ENCODE measurements around the gene COL5A1.

COL5A1 gene

DNA sequence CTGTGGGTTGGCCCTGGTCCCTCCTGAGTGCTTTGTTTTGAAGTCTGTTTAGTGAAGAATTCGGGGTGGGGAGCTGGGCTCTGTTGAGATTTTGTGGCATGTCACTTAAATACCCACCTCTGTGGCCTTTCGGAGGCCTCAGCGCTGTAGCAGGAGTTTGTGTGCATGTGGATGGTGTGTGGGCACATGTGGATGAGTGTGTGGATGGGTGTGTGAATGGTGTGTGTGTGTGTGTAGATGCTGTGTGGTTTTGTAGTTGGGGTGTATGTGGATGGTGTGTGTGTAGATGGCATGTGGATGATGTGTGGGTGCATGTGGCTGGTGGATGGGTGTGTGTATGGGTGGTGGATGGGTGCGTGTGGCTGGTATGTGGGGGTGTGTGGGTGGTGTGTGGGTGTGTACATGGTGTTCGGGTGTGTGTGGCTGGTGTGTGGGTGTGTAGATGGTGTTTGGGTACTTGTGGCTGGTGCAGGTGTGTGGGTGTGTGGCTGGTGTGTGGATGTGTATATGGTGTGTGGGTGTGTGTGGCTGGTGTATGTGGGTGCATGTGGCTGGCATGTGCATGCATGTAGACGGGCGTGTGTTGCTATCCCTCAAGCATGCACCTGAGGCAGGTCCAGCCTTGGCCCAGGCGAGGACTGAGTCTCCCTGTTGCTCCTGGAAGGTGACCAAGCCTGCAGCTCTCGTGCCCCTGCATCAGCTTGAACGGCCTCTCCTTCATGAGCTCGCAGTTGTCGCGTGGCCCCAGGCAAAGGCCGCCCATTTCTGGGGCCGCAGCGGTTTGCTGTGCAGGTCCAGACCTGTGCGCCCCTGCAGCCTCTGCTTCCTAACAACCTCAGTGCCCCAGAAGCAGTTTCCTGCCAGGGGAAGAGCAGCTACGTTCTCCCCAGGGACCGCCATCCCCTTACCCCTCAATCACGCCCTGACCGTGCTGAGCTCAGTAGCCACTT is 185.0 kb downstream of the COL5A1 start:
- DNase-seq: no peak

DNA sequence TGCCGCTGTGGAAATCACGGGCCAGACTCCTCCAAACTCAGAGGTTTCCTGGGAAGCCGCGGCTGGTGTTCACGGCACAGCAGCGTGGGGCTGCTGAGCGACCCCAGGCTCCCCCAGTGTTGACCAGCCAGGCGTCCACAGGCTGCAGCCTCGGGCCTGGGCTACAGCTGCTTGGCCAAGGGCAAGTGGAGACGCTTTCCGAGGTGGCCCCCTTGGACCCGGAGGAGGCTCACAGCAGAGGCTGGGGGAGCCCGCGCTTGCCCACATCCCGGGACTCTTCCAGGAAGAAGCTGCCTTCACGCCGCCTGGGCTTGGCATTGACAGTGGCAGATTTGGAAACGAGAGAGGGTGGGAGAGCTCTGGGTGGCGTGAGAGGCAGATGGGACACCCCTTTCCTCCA is 186.0 kb downstream of the COL5A1 start:
- no peak for DNase-seq

GRCh38 chr9:134827993-134828392 is 186.4 kb downstream of the COL5A1 start:
- no peak for DNase-seq

DNA sequence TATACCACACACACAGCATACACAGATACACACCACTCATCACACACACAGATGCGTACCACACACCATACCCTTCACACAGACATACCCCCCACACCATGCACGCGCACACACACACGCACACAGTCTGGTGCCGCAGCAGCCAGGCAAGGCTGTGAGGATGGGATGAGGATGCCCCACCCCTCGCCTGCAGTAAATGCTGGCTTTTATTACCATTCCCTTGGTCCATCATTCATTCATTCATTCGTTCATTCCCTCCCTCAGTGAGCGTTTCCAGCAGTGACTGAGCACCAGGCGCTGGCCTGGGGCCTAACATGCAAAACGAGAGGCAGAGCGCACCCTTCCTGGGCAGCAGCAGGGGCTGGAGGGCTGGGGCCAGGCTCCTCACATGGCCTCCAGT is 187.3 kb downstream of the COL5A1 start:
- no peak for DNase-seq

- no peak for DNase-seq
Measured at GRCh38 chr9:134829356-134829937, 187.8 kb downstream of the COL5A1 start.

DNA sequence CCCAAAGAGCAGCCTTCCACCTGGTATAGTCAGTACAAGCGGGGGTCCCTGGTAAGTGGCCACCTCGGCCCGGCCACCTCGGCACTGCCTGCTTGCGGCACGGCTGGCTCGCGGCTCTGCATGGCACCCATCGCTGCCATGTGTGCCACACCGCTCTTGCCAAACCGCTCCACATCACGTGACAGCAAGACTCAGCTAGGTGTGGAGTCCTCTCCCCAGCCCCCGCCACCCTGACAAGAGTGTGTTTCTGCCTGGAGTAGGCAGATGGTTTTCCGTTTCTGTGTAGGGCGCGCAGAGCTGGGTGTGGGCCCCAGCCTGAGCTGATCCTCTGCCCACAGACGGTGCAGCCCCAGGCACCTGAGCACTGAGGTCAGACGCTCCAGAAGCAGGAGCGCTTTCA is 188.5 kb downstream of the COL5A1 start:
- no peak for DNase-seq

DNA sequence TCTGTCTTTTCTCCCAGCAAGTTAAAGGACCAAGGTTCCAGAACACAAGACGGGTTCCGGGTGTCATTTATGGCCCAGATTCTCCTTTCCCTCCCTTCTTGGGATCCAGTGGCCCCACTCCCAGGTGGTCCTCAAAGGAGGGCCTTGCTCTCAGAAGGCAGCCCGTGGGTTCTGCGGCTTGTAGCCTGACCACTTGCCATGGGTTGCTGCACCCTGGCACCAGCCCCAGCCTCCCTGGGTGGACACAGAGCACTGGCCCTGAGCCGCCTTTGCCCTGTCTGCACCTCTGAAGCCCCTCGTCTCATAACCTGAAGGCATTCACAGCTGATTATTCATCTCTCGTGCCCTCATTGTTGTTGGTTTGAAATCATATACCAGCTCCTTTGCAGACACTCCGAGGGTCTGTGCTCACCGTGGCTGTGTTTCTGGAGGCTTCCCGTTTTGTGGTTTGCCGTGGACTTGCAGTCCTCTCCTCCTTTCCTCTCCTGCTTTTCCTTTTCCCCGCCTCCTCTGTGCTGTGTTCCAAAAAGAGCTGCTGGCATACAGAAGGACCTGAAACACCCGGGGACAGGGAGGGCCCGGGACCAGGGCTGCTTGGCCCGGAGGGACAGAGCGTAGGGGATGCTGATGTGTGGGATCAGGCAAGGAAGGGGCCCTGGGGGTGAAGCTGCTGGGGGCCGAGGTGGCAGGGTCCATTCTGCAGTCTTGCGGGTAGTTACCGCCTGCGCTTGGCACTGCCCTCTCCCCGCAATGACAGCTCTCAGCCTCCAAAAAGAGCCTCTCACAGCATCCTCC is 189.5 kb downstream of the COL5A1 start:
- no peak for DNase-seq

DNA sequence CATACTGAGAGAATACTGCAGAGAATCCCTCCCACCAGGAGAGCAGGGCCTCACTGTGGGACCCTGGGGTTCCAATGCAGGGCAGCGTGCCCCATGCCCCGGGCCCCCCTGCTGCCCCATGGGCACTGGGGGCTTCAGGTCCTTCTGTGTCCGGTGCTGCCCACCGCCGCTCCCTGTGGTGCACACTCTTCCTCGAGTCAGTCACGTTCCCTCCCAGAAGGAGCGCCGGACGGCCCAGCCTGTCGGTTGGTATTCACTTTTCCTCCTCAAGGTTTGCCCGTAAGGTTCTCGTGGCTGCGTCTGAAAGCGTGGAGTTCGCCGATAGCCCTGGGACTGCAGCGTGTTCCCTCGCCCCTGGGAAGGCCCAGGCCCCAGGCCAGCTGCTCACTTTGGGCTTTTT is 190.9 kb downstream of the COL5A1 start:
- DNase-seq: no peak

- no peak for DNase-seq
Measured at GRCh38 chr9:134833294-134833880, 191.8 kb downstream of the COL5A1 start.

GRCh38 chr9:134834217-134834956 is 192.8 kb downstream of the COL5A1 start:
- DNase-seq: no peak

DNA sequence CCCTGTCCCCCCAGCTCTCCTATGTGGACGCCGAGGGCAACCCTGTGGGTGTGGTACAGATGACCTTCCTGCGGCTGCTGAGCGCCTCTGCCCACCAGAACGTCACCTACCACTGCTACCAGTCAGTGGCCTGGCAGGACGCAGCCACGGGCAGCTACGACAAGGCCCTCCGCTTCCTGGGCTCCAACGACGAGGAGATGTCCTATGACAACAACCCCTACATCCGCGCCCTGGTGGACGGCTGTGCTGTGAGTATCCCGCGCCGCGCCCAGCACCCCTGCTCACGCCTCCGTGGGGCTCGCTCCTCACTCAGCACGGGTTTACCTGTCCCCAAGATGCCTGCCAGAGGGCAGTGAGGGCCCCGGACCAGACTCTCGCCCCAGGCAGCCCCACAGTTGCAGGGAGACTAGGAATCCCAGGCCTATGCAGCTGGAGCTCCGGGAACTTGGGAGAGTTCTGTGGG is 193.4 kb downstream of the COL5A1 start:
- no peak for DNase-seq

GRCh38 chr9:134835448-134835847 is 193.8 kb downstream of the COL5A1 start:
- DNase-seq: no peak

DNA sequence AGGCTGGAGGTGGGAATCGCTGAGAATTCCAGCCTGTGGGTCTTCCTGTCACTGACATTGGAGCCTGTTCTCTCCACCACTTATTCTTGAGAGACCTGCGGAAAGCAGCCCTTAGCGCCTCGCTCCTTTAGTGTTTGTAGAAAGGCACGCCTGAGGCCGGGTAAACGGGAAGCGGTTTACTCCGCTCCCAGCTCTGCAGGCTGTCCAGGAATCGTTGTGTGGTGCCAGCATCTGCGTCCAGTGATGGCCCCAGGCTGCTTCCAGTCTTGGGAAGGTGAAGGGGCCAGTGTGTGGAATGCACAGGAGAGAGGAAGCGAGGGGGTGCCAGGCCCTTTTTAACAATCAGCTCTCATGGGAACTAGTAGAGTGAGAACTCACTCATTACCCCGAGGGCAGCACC is 194.4 kb downstream of the COL5A1 start:
- DNase-seq: no peak

DNA sequence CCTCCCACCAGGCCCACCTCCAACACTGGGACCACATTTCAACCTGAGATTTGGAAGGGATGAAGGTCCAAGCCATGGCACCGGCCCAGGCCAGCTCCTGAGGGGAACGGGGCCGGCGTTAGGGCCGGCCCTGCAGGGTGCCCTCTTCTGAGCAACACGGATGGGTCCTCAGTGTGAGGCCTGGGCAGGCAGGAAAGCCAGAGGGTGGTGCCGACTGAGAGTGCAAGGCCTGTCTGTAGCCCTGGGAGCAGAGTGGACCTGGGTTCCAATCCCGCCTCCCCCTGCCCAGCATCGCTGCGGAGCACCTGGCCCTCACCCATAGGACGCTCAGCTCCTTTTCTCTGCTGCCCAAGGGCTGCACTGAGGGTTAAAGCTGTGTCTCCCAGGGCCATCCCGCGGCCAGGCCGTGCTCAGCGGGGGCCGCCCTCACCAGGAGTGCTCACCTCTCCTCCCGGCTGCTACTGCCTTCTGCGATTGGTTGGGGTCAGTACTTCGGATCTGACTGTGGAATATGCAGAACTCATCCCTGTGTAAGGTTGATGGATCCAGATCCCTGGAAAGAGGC is 194.9 kb downstream of the COL5A1 start:
- no peak for DNase-seq

DNA sequence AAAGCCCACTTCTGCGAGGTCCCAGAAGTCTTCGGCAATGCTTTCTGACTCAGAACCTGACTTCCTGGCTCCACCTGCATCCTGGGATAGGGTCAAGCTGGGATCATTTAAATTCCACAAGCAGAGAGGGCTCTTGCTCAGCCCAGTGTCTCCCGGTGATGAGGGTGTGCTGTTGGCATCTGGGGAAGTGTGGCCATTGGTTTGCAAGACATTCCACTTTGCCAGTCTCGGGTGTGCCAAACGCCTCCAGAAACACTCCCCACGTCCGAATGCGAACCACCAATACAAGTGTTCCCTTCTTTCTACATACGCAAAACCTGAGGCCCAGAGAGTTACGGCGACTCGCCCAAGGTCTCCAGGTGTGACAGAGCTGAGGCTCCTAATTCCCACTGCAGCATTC is 195.9 kb downstream of the COL5A1 start:
- DNase-seq: no peak

DNA sequence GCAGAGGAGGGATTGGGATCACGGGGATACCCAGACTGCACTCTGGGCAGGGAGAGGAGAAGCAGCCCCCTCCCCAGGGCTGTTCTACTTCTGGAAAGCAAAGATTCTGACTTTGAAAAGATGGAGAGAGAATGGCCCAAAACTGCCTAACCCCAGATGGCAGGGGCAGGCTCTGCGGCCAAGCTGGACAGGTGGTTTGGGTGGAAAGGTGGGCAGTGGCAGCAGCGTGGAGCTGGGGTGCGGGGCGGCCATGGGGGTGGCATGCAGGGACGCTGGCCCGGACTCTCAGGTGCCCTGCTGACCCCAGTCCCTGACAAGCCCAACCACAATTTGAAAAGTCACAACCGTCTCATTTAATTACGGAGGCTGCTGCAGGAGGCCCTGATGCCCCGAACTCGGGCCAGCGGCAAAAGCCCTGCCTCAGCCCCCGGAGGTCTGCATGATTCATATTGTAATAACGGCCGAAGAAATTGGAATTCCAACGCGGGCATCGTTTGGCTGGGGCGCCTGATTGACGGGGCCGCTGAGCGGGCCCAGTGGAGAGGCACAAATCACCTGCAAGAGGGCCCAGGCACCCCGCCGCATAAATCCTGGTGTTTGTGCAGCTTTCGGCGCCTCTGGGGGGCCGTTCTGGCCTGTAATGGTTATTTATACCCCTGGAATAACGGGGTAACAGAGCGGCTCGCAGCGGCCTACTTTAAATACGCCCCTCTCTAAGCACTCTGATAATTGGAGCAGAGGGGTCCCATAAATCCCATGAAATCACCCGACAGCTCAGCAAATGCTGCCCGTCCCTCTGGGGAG is 197.2 kb downstream of the COL5A1 start:
- no peak for DNase-seq

- DNase-seq: no peak
Measured at GRCh38 chr9:134839455-134840125, 198.0 kb downstream of the COL5A1 start.

DNA sequence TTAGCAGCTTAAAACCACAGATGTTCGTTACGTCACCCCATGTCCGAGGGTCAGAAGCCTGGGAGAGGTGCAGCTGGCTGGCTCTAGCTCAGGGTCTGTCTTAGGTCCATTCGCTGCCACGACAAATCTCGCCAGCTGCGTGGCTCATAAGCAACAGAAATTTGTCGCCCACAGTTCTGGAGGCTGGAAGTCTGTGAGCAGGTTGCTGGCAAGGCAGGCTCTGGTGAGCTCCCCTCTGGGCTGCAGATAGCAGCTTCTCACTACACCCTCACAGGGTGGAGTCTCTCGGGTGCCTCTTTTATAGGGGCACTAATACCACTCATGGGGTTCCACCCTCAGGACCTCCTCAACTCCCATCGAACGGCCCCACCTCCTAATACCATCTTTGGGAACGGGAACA is 198.9 kb downstream of the COL5A1 start:
- no peak for DNase-seq

- DNase-seq: no peak
Measured at GRCh38 chr9:134841180-134841904, 199.7 kb downstream of the COL5A1 start.

GRCh38 chr9:134842321-134842720 is 200.7 kb downstream of the COL5A1 start:
- no peak for DNase-seq

Measured in activated CD8-positive, alpha-beta memory T cell treated with anti-CD3 and anti-CD28 coated beads, Interleukin-2, amount 50 U/mL, for 48 hours (primary cell).